Trophoblast cell (in vitro differentiated cells and primary cell): Measurements from ENCODE around the gene SIPA1L3.

ENCODE experiments used
- DNase-seq, 2 donors: peaks; one replicate each; pipeline ENCODE4 v3.0.0-alpha.2; 2016
- H2AFZ ChIP-seq: 2 replicates; pipeline ENCODE4 v1.6.1; 2013; ENCODE audit warnings: low read length, moderate library complexity, mild to moderate bottlenecking; ENCODE audit not compliant: insufficient read depth, poor library complexity
- H2AK5ac ChIP-seq: 2 replicates; pipeline ENCODE4 v1.6.1; 2013; ENCODE audit warnings: mild to moderate bottlenecking, low read length
- H2BK120ac ChIP-seq: 2 replicates; pipeline ENCODE4 v1.6.1; 2013; ENCODE audit warnings: low read length, mild to moderate bottlenecking, moderate library complexity; ENCODE audit not compliant: insufficient read depth, poor library complexity
- H2BK12ac ChIP-seq: 2 replicates; pipeline ENCODE4 v1.6.1; 2013; ENCODE audit warnings: mild to moderate bottlenecking, low read length, moderate library complexity
- H2BK5ac ChIP-seq: 2 replicates; pipeline ENCODE4 v1.6.1; 2013; ENCODE audit warnings: low read length, low read depth, moderate library complexity, mild to moderate bottlenecking; ENCODE audit not compliant: poor library complexity
- H3K14ac ChIP-seq: 2 replicates; pipeline ENCODE4 v1.6.1; 2013; ENCODE audit warnings: mild to moderate bottlenecking, low read length
- H3K18ac ChIP-seq: 2 replicates; pipeline ENCODE4 v1.6.1; 2013; ENCODE audit warnings: mild to moderate bottlenecking, low read length
- H3K23ac ChIP-seq: 2 replicates; pipeline ENCODE4 v1.6.1; 2013; ENCODE audit warnings: low read length
- H3K27ac ChIP-seq: 2 replicates; pipeline ENCODE4 v1.5.1; 2013; ENCODE audit warnings: low read depth, mild to moderate bottlenecking, inconsistent platforms, low read length, moderate library complexity
- H3K27me3 ChIP-seq: 2 replicates; pipeline ENCODE4 v1.6.1; 2013; ENCODE audit warnings: inconsistent platforms, mild to moderate bottlenecking, low read length, moderate library complexity; ENCODE audit not compliant: insufficient read depth
- H3K36me3 ChIP-seq, 2 experiments: 1 replicate in 1 of 2; 2 replicates in 1 of 2; pipeline ENCODE4 v1.6.1; 2013; ENCODE audit warnings: low read length in 2 of 2, mild to moderate bottlenecking in 2 of 2, moderate library complexity in 1 of 2; ENCODE audit not compliant: insufficient read depth in 2 of 2, control insufficient read depth in 1 of 2
- H3K4ac ChIP-seq: 2 replicates; pipeline ENCODE4 v1.6.1; 2013; ENCODE audit warnings: low read depth, mild to moderate bottlenecking, low read length, moderate library complexity
- H3K4me1 ChIP-seq, 2 experiments: 1 replicate in 1 of 2; 2 replicates in 1 of 2; pipeline ENCODE4 v1.6.1; 2013; ENCODE audit warnings: low read length in 2 of 2, mild to moderate bottlenecking in 2 of 2, moderate library complexity in 1 of 2; ENCODE audit not compliant: insufficient read depth in 2 of 2, control insufficient read depth in 1 of 2
- H3K4me2 ChIP-seq: 2 replicates; pipeline ENCODE4 v1.6.1; 2013; ENCODE audit warnings: inconsistent platforms, mild to moderate bottlenecking, low read length, moderate library complexity
- H3K4me3 ChIP-seq: 2 replicates; pipeline ENCODE4 v1.5.1; 2013; ENCODE audit warnings: mild to moderate bottlenecking, low read depth, low read length, inconsistent platforms
- H3K79me1 ChIP-seq: one replicate; pipeline ENCODE4 v1.6.1; 2013; ENCODE audit warnings: low read length
- H3K79me2 ChIP-seq: 2 replicates; pipeline ENCODE4 v1.6.1; 2013; ENCODE audit warnings: low read length, mild to moderate bottlenecking; ENCODE audit not compliant: control insufficient read depth, insufficient read depth, poor library complexity
- H3K9ac ChIP-seq: 2 replicates; pipeline ENCODE4 v1.6.1; 2013; ENCODE audit warnings: mild to moderate bottlenecking, low read length
- H3K9me3 ChIP-seq: 2 replicates; pipeline ENCODE4 v1.6.1; 2013; ENCODE audit warnings: low read depth, mild to moderate bottlenecking, control low read depth, inconsistent platforms, low read length; ENCODE audit not compliant: insufficient read depth
- H4K12ac ChIP-seq: 2 replicates; pipeline ENCODE4 v1.6.1; 2013; ENCODE audit warnings: low read depth, mild to moderate bottlenecking, low read length, moderate library complexity
- H4K8ac ChIP-seq: 2 replicates; pipeline ENCODE4 v1.6.1; 2013; ENCODE audit warnings: low read depth, mild to moderate bottlenecking, low read length, moderate library complexity
- H4K91ac ChIP-seq: one replicate; pipeline ENCODE4 v1.6.1; 2013; ENCODE audit warnings: low read depth, mild to moderate bottlenecking, low read length, moderate library complexity
- WGBS: extraction: QIAGEN DNeasy Blood & Tissue Kit; methylation state at CpG from one replicate; pipeline ENCODE4 v1.1.7; 2013; ENCODE audit warnings: missing lambda C conversion rate; ENCODE audit not compliant: insufficient read length, insufficient coverage; ENCODE audit errors: extremely low coverage; 5-methylcytosine and 5-hydroxymethylcytosine counted together

The SIPA1L3 gene

DNA sequence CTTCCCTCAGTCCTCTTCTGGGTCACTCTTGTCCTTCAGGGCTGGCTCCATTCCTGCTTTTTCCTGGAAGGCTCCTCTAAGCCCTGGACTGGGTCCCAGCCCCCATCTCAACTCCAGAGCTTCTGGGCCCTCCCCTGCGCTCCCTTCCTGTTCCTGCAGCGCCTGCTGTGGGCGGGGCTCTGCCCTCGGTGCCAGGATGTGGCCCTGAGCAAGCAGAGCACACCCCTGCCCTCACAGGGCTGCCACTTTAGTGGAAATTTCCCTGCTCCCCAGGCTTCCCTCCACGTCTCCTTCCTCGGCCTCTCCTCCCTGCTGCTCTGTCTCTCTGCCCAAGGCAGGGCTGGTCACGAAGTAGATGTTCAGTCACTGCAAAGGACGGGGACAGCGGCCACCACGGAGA is 288.2 kb downstream of the SIPA1L3 start:
- H3K4me3 ChIP-seq: no peak overlapping the region
- H2BK12ac ChIP-seq: no peak overlapping the region
- no peak overlapping the region for H2AK5ac ChIP-seq
- no peak overlapping the region for H3K4ac ChIP-seq
- no peaks in the 10 kb centered on the region for H3K4me1 ChIP-seq
- DNase-seq: no peak
- no peaks in the 10 kb centered on the region for H3K9me3 ChIP-seq
- H3K18ac ChIP-seq: no peak overlapping the region
- no peaks in the 10 kb centered on the region for H3K79me1 ChIP-seq
- no peak overlapping the region for H3K9ac ChIP-seq
- H4K91ac ChIP-seq: no peak overlapping the region
- peaks cover 12 to 14% of the 10 kb centered on the region in 2 experiments for H3K36me3 ChIP-seq
- no CpG with 5 or more reads among the region's 10 CpGs for WGBS
- H3K14ac ChIP-seq: no peak overlapping the region
- no peak overlapping the region for H2AFZ ChIP-seq
- H3K23ac ChIP-seq: no peak overlapping the region
- H4K12ac ChIP-seq: no peak overlapping the region
- H3K27me3 ChIP-seq: no peaks in the 10 kb centered on the region
- H3K79me2 ChIP-seq: no peaks in the 10 kb centered on the region
- no peak overlapping the region for H3K4me2 ChIP-seq
- no peak overlapping the region for H2BK120ac ChIP-seq
- H4K8ac ChIP-seq: no peak overlapping the region
- H2BK5ac ChIP-seq: no peak overlapping the region
- H3K27ac ChIP-seq: no peak overlapping the region

DNA sequence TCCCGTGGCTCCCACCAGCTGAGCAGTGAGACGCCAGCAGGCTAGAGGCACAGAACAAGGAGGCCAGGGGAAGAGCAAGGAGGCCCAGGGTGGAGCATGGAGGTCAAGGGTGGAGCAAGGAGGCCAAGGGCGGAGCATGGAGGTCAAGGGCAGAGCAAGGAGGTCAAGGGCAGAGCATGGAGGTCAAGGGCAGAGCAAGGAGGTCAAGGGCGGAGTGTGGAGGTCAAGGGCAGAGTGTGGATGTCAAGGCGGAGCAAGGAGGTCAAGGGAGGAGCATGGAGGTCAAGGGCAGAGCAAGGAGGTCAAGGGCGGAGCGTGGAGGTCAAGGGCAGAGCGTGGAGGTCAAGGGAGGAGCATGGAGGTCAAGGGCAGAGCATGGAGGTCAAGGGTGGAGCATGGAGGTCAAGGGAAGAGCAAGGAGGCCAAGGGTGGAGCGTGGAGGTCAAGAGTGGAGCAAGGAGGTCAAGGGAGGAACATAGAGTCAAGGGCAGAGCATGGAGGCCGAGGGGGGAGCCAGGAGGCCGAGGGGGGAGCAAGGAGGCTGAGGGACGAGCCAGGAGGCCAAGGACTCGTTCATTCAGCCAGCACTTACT is 289.3 kb downstream of the SIPA1L3 start:
- Histone ChIP-seq H3K27ac (no peak overlapping the region), H4K12ac (no peak overlapping the region), H3K18ac (no peak overlapping the region), H3K36me3 (peaks cover 12 to 14% of the 10 kb centered on the region in 2 experiments), H3K23ac (no peak overlapping the region), H3K9ac (no peak overlapping the region), H3K4me1 (no peaks in the 10 kb centered on the region), H3K27me3 (no peaks in the 10 kb centered on the region), H3K4ac (no peak overlapping the region), H3K79me1 (no peaks in the 10 kb centered on the region), H2BK120ac (no peak overlapping the region), H3K4me3 (no peak overlapping the region), H2AK5ac (no peak overlapping the region), H2BK12ac (no peak overlapping the region), H3K9me3 (no peaks in the 10 kb centered on the region), H2BK5ac (no peak overlapping the region), H3K79me2 (no peaks in the 10 kb centered on the region), H3K14ac (no peak overlapping the region), H4K8ac (no peak overlapping the region), H4K91ac (no peak overlapping the region), H2AFZ (no peak overlapping the region), H3K4me2 (no peak overlapping the region)
- no peak for DNase-seq
- no CpG with 5 or more reads among the region's 13 CpGs for WGBS

DNA sequence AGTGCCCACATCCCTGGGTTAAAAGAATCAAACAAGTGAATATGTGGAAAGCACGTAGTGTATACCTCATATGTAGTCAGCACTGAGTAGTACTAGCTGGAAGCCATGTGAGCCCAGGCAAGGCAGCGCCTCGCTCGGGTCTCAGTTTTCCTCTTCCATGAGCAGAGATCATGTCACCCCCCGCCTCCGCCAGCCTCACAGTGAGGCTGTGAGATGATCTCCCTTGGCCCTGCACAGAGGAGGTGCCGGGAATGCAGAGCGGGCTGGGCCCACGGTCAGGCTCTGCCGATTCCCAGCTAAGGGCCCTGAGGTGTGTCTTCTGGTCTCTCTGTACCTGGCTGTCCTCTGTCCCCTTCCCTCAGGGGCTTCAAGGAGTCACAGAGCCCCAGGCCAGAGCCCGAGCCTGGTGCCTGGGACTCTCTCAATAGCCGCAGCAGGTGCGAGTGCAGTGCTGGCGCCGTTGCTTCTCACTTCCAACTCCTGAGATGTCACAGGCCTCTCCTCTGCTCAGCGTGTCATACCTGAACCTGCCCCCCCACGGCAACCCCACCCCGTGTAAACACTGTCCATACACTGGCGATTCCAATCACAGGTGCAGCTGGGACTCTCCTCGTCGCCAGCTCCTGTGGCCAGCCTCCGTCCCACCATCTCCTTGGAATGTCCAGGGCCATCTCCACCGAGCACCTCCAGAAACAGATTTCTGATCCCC is 290.1 kb downstream of the SIPA1L3 start:
- H3K79me1 ChIP-seq: no peaks in the 10 kb centered on the region
- no peak overlapping the region for H2AFZ ChIP-seq
- no peak overlapping the region for H4K91ac ChIP-seq
- DNase-seq: no peak
- H3K27ac ChIP-seq: no peak overlapping the region
- no peaks in the 10 kb centered on the region for H3K9me3 ChIP-seq
- no peak overlapping the region for H3K23ac ChIP-seq
- H3K36me3 ChIP-seq: peaks cover 13 to 15% of the 10 kb centered on the region in 2 experiments
- H3K4ac ChIP-seq: no peak overlapping the region
- no peak overlapping the region for H2BK12ac ChIP-seq
- no peaks in the 10 kb centered on the region for H3K27me3 ChIP-seq
- H3K4me1 ChIP-seq: no peaks in the 10 kb centered on the region
- H3K4me3 ChIP-seq: no peak overlapping the region
- H3K9ac ChIP-seq: no peak overlapping the region
- no peak overlapping the region for H2AK5ac ChIP-seq
- no peak overlapping the region for H4K12ac ChIP-seq
- H2BK120ac ChIP-seq: no peak overlapping the region
- no peak overlapping the region for H3K4me2 ChIP-seq
- no peak overlapping the region for H3K18ac ChIP-seq
- H3K79me2 ChIP-seq: no peaks in the 10 kb centered on the region
- no peak overlapping the region for H4K8ac ChIP-seq
- no peak overlapping the region for H2BK5ac ChIP-seq
- WGBS: no CpG with 5 or more reads among the region's 23 CpGs
- H3K14ac ChIP-seq: no peak overlapping the region

DNA sequence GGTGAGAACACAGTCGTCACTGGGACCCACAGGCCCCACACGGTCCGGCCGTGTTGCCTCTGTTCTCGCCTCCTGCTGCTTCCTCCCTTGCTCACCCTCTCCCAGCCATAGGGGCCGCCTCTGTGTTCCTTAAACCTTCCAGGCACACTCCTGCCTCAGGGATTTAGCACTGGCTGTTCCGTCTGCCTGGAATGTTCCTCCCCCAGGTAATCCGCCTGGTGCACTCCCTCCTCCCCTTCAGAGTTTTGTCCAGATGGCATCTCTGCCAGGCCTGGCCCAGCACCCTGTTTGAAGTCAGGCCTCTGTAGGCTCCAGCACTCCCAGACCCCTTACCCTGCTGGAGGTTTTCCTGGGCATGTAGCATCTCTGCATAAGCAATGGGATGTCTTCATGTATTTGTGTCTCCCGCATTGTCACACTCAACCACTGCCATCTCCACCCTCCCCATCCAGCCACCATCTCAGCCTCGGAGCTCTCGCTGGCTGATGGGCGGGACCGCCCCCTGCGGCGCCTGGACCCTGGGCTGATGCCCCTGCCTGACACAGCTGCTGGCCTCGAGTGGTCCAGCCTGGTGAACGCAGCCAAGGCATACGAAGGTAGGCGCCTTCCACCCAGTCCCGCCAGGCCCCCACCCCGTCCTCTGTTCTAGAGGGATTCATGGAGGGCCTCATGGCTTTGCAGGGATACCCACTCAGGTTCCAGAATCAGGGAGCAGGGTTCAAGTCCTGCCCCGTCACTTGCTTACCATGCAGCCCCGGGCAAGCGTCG is 291.1 kb downstream of the SIPA1L3 start:
- no peak overlapping the region for H3K27ac ChIP-seq
- no peak overlapping the region for H2AK5ac ChIP-seq
- WGBS: no CpG with 5 or more reads among the region's 25 CpGs
- H3K4me2 ChIP-seq: no peak overlapping the region
- no peak overlapping the region for H2BK12ac ChIP-seq
- no peak overlapping the region for H3K9ac ChIP-seq
- H3K27me3 ChIP-seq: no peaks in the 10 kb centered on the region
- H4K91ac ChIP-seq: no peak overlapping the region
- peaks cover 10% of the 10 kb centered on the region in 2 experiments for H3K36me3 ChIP-seq
- H3K4ac ChIP-seq: no peak overlapping the region
- no peak overlapping the region for H4K8ac ChIP-seq
- no peak overlapping the region for H2AFZ ChIP-seq
- no peak overlapping the region for H2BK120ac ChIP-seq
- H3K79me1 ChIP-seq: no peaks in the 10 kb centered on the region
- no peaks in the 10 kb centered on the region for H3K4me1 ChIP-seq
- no peaks in the 10 kb centered on the region for H3K9me3 ChIP-seq
- H3K14ac ChIP-seq: no peak overlapping the region
- no peaks in the 10 kb centered on the region for H3K79me2 ChIP-seq
- no peak overlapping the region for H3K23ac ChIP-seq
- no peak for DNase-seq
- no peak overlapping the region for H3K18ac ChIP-seq
- H3K4me3 ChIP-seq: no peak overlapping the region
- no peak overlapping the region for H4K12ac ChIP-seq
- H2BK5ac ChIP-seq: no peak overlapping the region
